Measurements from ENCODE around the gene OBSCN. TPM values are rescaled to one million over a fixed set of nuclear protein-coding genes. Genes with fewer than 3 reads are reported as not detected.

The OBSCN gene
- total RNA-seq, 2 experiments from 2014 or later = 80.8 to 82.2 TPM

GRCh38 chr1:228338521-228339051 is 130.7 kb downstream of the OBSCN start:
- Mint-ChIP-seq H3K4me1 (ENCODE audit: low read depth) (no peaks in the 10 kb centered on the region), H3K36me3 (ENCODE audit: low read depth) (peaks cover 46% of the 10 kb centered on the region)
- no peak for ATAC-seq (ENCODE audit: poor library complexity)

GRCh38 chr1:228339059-228339704 is 131.3 kb downstream of the OBSCN start:
- intact Hi-C loops (cut with DNase I, micrococcal nuclease) = no loop called here
- Histone ChIP-seq H3K4me1 (ENCODE audit: insufficient read depth, low read length) (no peaks in the 10 kb centered on the region), H3K9me3 (ENCODE audit: control insufficient read depth in 1 of 2, insufficient read depth in 1 of 2, low read length in 2 of 2) (peaks cover 3 to 8% of the 10 kb centered on the region in 2 experiments), H3K27me3 (ENCODE audit: control insufficient read depth in 1 of 2, insufficient read depth in 2 of 2, low read length in 2 of 2) (no peaks in the 10 kb centered on the region), H3K4me3 (ENCODE audit: low read length) (no peak overlapping the region), H3K27ac (ENCODE audit: low read depth in 1 of 2, low read length in 2 of 2) (no peak overlapping the region), H3K36me3 (ENCODE audit: insufficient read depth, low read length) (peaks cover 6% of the 10 kb centered on the region)
- POLR2A ChIA-PET = no interaction called here
- H3K9me3 Mint-ChIP-seq = peaks cover 2% of the 10 kb centered on the region
- H3K4me3 Mint-ChIP-seq = no peak overlapping the region
- TF ChIP-seq CTCF (IDR thresholded peaks at IDR 0.05) = no peak
- ATAC-seq (ENCODE audit: poor library complexity) (no peak), DNase-seq (peak in 1 of 14 experiments; percentile 0)
- CTCF ChIA-PET = no interaction called here
- peaks cover 46% of the 10 kb centered on the region for H3K36me3 Mint-ChIP-seq (ENCODE audit: low read depth)
- no peaks in the 10 kb centered on the region for H3K4me1 Mint-ChIP-seq (ENCODE audit: low read depth)
- H3K27me3 Mint-ChIP-seq = no peaks in the 10 kb centered on the region
- no peak overlapping the region for H3K27ac Mint-ChIP-seq

More at GRCh38 chr1:228338521-228339051, 130.7 kb downstream of the OBSCN start:
- no peak overlapping the region for H3K27ac ChIP-seq (ENCODE audit: low read depth in 1 of 2, low read length in 2 of 2)
- Mint-ChIP-seq H3K27me3 (no peaks in the 10 kb centered on the region), H3K4me3 (no peak overlapping the region), H3K27ac (no peak overlapping the region), H3K9me3 (no peaks in the 10 kb centered on the region)
- DNase-seq = no peak
- no peak for TF ChIP-seq CTCF (IDR thresholded peaks at IDR 0.05)
- intact Hi-C loops (cut with DNase I, micrococcal nuclease) = no loop called here
- POLR2A ChIA-PET = no interaction called here
- peaks cover 0 to 8% of the 10 kb centered on the region in 2 experiments for H3K9me3 ChIP-seq (ENCODE audit: control insufficient read depth in 1 of 2, insufficient read depth in 1 of 2, low read length in 2 of 2)
- no peaks in the 10 kb centered on the region for H3K27me3 ChIP-seq (ENCODE audit: control insufficient read depth in 1 of 2, insufficient read depth in 2 of 2, low read length in 2 of 2)
- H3K36me3 ChIP-seq (ENCODE audit: insufficient read depth, low read length) = peaks cover 11% of the 10 kb centered on the region
- CTCF ChIA-PET = no interaction called here
- H3K4me1 ChIP-seq (ENCODE audit: insufficient read depth, low read length) = no peaks in the 10 kb centered on the region
- H3K4me3 ChIP-seq (ENCODE audit: low read length) = no peak overlapping the region

- intact Hi-C loops (cut with DNase I, micrococcal nuclease) = no loop called here
- Mint-ChIP-seq H3K4me1 (ENCODE audit: low read depth) (no peaks in the 10 kb centered on the region), H3K27me3 (no peaks in the 10 kb centered on the region), H3K36me3 (ENCODE audit: low read depth) (peaks cover 47% of the 10 kb centered on the region), H3K4me3 (no peak overlapping the region), H3K9me3 (peaks cover 3% of the 10 kb centered on the region), H3K27ac (no peak overlapping the region)
- Histone ChIP-seq H3K4me3 (ENCODE audit: low read length) (no peak overlapping the region), H3K4me1 (ENCODE audit: insufficient read depth, low read length) (no peaks in the 10 kb centered on the region), H3K9me3 (ENCODE audit: control insufficient read depth in 1 of 2, insufficient read depth in 1 of 2, low read length in 2 of 2) (peaks cover 7 to 17% of the 10 kb centered on the region in 2 experiments), H3K27ac (ENCODE audit: low read depth in 1 of 2, low read length in 2 of 2) (no peak overlapping the region), H3K36me3 (ENCODE audit: insufficient read depth, low read length) (peaks cover 6% of the 10 kb centered on the region), H3K27me3 (ENCODE audit: control insufficient read depth in 1 of 2, insufficient read depth in 2 of 2, low read length in 2 of 2) (no peaks in the 10 kb centered on the region)
- no peak for TF ChIP-seq CTCF (IDR thresholded peaks at IDR 0.05)
- ATAC-seq (ENCODE audit: poor library complexity) (no peak), DNase-seq (peak in 3 of 14 experiments; percentile 0 to 28 (median 7))
- ChIA-PET CTCF (no interaction called here), POLR2A (interaction anchor here (0.9 kb wide), 1 partner anchor 64 kb away, joined by 3 read pairs; no protein-coding TSS in a partner anchor)
These were observed 132.2 kb downstream of the OBSCN start for GRCh38 chr1:228339766-228340685.
